ENCODE measurements around the gene SH3RF1.

GRCh38 chr4:169208090-169208455 lies 62.7 kb downstream of the SH3RF1 start:
- no peak for TF ChIP-seq POLR2A (IDR thresholded peaks at IDR 0.05; ENCODE audit: borderline replicate concordance, extremely low read depth, insufficient read depth, insufficient read length)
- TF ChIP-seq, protein P1, sequence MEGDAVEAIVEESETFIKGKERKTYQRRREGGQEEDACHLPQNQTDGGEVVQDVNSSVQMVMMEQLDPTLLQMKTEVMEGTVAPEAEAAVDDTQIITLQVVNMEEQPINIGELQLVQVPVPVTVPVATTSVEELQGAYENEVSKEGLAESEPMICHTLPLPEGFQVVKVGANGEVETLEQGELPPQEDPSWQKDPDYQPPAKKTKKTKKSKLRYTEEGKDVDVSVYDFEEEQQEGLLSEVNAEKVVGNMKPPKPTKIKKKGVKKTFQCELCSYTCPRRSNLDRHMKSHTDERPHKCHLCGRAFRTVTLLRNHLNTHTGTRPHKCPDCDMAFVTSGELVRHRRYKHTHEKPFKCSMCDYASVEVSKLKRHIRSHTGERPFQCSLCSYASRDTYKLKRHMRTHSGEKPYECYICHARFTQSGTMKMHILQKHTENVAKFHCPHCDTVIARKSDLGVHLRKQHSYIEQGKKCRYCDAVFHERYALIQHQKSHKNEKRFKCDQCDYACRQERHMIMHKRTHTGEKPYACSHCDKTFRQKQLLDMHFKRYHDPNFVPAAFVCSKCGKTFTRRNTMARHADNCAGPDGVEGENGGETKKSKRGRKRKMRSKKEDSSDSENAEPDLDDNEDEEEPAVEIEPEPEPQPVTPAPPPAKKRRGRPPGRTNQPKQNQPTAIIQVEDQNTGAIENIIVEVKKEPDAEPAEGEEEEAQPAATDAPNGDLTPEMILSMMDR (IDR thresholded peaks at IDR 0.05 in 2 of 3, conservative IDR thresholded peaks at IDR 0.05 in 1 of 3; ENCODE audit: borderline replicate concordance in 1 of 3, insufficient read depth in 1 of 3, low read depth in 2 of 3, low read length in 2 of 3) = no peak
- TF ChIP-seq MAX (IDR thresholded peaks at IDR 0.05) = no peak
- TF ChIP-seq SP1 (IDR thresholded peaks at IDR 0.05; ENCODE audit: low read depth) = no peak
